ENCODE data around the gene EHBP1.

GRCh38 chr2:62727876-62728566 is 22.5 kb downstream of the EHBP1 start:
- no peak for TF ChIP-seq CTCF (conservative IDR thresholded peaks at IDR 0.05; ENCODE audit: low read depth, low read length)
- TF ChIP-seq EZH2 (IDR thresholded peaks at IDR 0.05; ENCODE audit: borderline replicate concordance, low read depth, low read length, poor library complexity, severe bottlenecking) = no peak
